Psoas muscle (tissue), 8 donors: ENCODE measurements around the gene ADAMTS2. TPM values are rescaled to one million over a fixed set of nuclear protein-coding genes. Genes with fewer than 3 reads are reported as not detected.

ENCODE experiments used
- ATAC-seq, 4 donors: fragments of 200-7000 bp; cut with Tn5 transposase; one replicate each; pipeline ENCODE4 v1.9.1; 2020; ENCODE audit warnings: moderate library complexity in 3 of 4, mild to moderate bottlenecking in 2 of 4
- DNase-seq, 2 donors: peaks; one replicate each; pipeline ENCODE4 v3.0.0-alpha.2; 2020
- H3K27ac ChIP-seq: fragments of 200-600 bp; one replicate; pipeline ENCODE4 v1.8.0; 2022
- H3K27me3 ChIP-seq, 3 donors: fragments of 200-600 bp in 1 of 3; one replicate each; pipeline versions ENCODE4 v1.6.1 to v1.8.0; 2013 to 2022; ENCODE audit warnings: low read length in 2 of 3, mild to moderate bottlenecking in 2 of 3, moderate library complexity in 1 of 3; ENCODE audit not compliant: insufficient read depth in 3 of 3
- H3K36me3 ChIP-seq, 2 donors: fragments of 200-600 bp in 1 of 2; one replicate each; pipeline versions ENCODE4 v1.6.1 to v1.8.0; 2013 to 2022; ENCODE audit warnings: low read depth in 1 of 2, mild to moderate bottlenecking in 1 of 2, moderate library complexity in 1 of 2; ENCODE audit not compliant: insufficient read depth in 1 of 2
- H3K4me1 ChIP-seq: fragments of 200-600 bp; one replicate; pipeline ENCODE4 v1.8.0; 2022
- H3K4me3 ChIP-seq: fragments of 200-600 bp; one replicate; pipeline ENCODE4 v1.8.0; 2022; ENCODE audit warnings: mild to moderate bottlenecking
- H3K9me3 ChIP-seq: fragments of 200-600 bp; one replicate; pipeline ENCODE4 v1.8.0; 2022
- WGBS, 3 donors: extraction: QIAGEN DNeasy Blood & Tissue Kit; methylation state at CpG; one replicate each; pipeline versions ENCODE4 v1.1.6 to v1.1.7; 2013; 5-methylcytosine and 5-hydroxymethylcytosine counted together
- intact Hi-C, 2 donors: fragments of 100-400 bp; cut with DNase I; formaldehyde crosslinking; loops; one replicate each; pipeline versions ENCODE4 v1.11.0 to v1.14.2; 2022
- polyA plus RNA-seq, 3 donors: library from polyadenylated mRNA; stranded (reverse); fragments of 200-250 nt; gene quantifications; one replicate each; pipeline ENCODE4 v1.2.3, GENCODE V29; 2013
- total RNA-seq, 4 donors: library from RNA; stranded (reverse); fragmentation: NEBNext Ultra II Directional in 2 of 4; extraction: Animal tissue kit (Norgen Biotek cat#: 25700) in 2 of 4; gene quantifications; one replicate each; pipeline versions ENCODE4 v1.2.1 to v1.2.4, GENCODE V29; 2021 to 2023
- TF ChIP-seq, protein P1 (sequence below): fragments of 200-600 bp; IDR thresholded peaks from one replicate; pipeline ENCODE4 v1.8.0; 2022; ENCODE audit warnings: antibody characterized with exemption
- donor health status: healthy with polysubstance abuse.
- donor health status: DM: no; HTN: no; CAD: no; lungs with moderate emphysema.
- donor health status: Bipolar disorder and iron deficiency.
- donor health status: healthy.
- donor health status: DM: yes; HTN: yes; CAD: no.
- donor health status: DM: no; HTN: no; CAD: no.
- donor health status: DM: no; HTN: no; CAD: no.
- donor health status: DM: yes; HTN: yes; CAD: no.

Gene ADAMTS2
- total and polyA plus RNA-seq, 7 donors: 0.83 to 3.7 (median 2.0) TPM

DNA sequence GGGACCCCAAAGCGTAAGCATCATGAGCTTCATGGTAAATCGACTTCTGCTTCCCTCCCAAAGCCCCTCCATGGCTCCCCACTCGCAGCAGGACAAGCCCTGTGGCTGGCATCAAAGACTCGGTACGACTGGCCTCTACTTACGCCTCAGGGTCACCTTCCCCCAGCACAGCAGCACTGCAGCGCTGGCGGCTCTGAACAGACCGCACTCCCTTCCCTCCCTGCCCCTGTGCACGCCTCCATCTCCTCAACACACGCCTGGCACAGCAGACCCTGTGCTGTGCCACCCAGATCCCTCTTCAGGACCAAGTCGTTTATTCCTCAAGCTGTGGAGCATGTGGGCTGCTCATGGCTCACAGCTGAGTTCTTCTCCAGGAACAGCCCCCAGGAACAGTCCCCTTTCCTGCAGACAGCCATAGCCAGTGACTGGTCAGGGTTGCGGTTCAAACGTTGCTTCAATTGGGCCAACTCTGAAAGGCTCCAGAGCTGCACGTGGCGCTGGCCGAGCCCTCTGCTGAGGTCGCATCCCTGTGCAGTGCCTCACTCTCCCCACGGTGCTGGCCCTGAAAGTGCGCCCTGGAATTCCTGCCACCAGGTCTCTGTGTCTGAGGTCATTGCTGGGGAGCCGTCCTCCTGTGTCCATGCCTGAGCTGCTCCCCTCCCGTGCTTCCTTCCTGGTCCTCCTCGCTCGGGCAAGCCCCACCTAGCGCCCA is 197.1 kb downstream of the ADAMTS2 start:
- peaks cover 0 to 2% (median 0%) of the 10 kb centered on the region in 3 donors for H3K27me3 ChIP-seq
- H3K27ac ChIP-seq: no peak overlapping the region
- TF ChIP-seq, protein P1, sequence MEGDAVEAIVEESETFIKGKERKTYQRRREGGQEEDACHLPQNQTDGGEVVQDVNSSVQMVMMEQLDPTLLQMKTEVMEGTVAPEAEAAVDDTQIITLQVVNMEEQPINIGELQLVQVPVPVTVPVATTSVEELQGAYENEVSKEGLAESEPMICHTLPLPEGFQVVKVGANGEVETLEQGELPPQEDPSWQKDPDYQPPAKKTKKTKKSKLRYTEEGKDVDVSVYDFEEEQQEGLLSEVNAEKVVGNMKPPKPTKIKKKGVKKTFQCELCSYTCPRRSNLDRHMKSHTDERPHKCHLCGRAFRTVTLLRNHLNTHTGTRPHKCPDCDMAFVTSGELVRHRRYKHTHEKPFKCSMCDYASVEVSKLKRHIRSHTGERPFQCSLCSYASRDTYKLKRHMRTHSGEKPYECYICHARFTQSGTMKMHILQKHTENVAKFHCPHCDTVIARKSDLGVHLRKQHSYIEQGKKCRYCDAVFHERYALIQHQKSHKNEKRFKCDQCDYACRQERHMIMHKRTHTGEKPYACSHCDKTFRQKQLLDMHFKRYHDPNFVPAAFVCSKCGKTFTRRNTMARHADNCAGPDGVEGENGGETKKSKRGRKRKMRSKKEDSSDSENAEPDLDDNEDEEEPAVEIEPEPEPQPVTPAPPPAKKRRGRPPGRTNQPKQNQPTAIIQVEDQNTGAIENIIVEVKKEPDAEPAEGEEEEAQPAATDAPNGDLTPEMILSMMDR: no peak
- no peaks in the 10 kb centered on the region for H3K4me1 ChIP-seq
- ATAC-seq: no peak
- intact Hi-C loops: no loop called here
- DNase-seq: peak in 1 of 2 donors; percentile 27
- no peaks in the 10 kb centered on the region for H3K36me3 ChIP-seq
- WGBS, 3 donors: 83 to 85% (median 84%) methylated on average over 25 of the region's 25 CpGs
- no peak overlapping the region for H3K4me3 ChIP-seq
- no peaks in the 10 kb centered on the region for H3K9me3 ChIP-seq

- no peak overlapping the region for H3K27ac ChIP-seq
- WGBS, 3 donors: 82 to 87% (median 86%) methylated on average over 10 of the region's 10 CpGs
- TF ChIP-seq, protein P1: no peak
- no peaks in the 10 kb centered on the region for H3K4me1 ChIP-seq
- H3K36me3 ChIP-seq: no peaks in the 10 kb centered on the region
- H3K27me3 ChIP-seq: peaks cover 0 to 2% (median 0%) of the 10 kb centered on the region in 3 donors
- no peak for ATAC-seq
- H3K4me3 ChIP-seq: no peak overlapping the region
- H3K9me3 ChIP-seq: no peaks in the 10 kb centered on the region
- intact Hi-C loops: no loop called here
- no peak for DNase-seq
Measured at GRCh38 chr5:179146277-179146676, 199.0 kb downstream of the ADAMTS2 start.

- WGBS, 3 donors: 43 to 60% (median 52%) methylated on average over 7 of the region's 7 CpGs
Measured at GRCh38 chr5:179143446-179143845, 201.8 kb downstream of the ADAMTS2 start.

GRCh38 chr5:179142434-179143198 is 202.6 kb downstream of the ADAMTS2 start:
- Histone ChIP-seq H3K27me3 (no peaks in the 10 kb centered on the region), H3K4me1 (no peaks in the 10 kb centered on the region), H3K4me3 (no peak overlapping the region), H3K36me3 (no peaks in the 10 kb centered on the region), H3K9me3 (no peaks in the 10 kb centered on the region), H3K27ac (no peak overlapping the region)
- 71 to 83% (median 78%) methylated on average over 3 of the region's 3 CpGs for WGBS, 3 donors
- ATAC-seq (no peak), DNase-seq (no peak)
- TF ChIP-seq, protein P1: no peak
- intact Hi-C loops: no loop called here

More at GRCh38 chr5:179143446-179143845, 201.8 kb downstream of the ADAMTS2 start:
- ATAC-seq (peak in 1 of 4 donors; percentile 35), DNase-seq (peak in 1 of 2 donors; percentile 50)
- H3K4me3 ChIP-seq: no peak overlapping the region
- no peak overlapping the region for H3K27ac ChIP-seq
- peaks cover 0 to 1% (median 0%) of the 10 kb centered on the region in 3 donors for H3K27me3 ChIP-seq
- intact Hi-C loops: no loop called here
- TF ChIP-seq, protein P1: no peak
- no peaks in the 10 kb centered on the region for H3K36me3 ChIP-seq
- H3K9me3 ChIP-seq: no peaks in the 10 kb centered on the region
- H3K4me1 ChIP-seq: no peaks in the 10 kb centered on the region
